HG03521 (cell line): Measurements from ENCODE around the gene ST7L.

ENCODE experiments used
- ATAC-seq: cut with Tn5 transposase; IDR thresholded peaks from one replicate; pipeline ENCODE4 v1.9.1; 2021; ENCODE audit warnings: mild to moderate bottlenecking, moderate library complexity; ENCODE audit not compliant: unreplicated experiment

ST7L gene

GRCh38 chr1:112517231-112517630 lies 101.7 kb downstream of the ST7L start:
- no peak for ATAC-seq

- ATAC-seq: no peak
These were observed 102.8 kb downstream of the ST7L start for GRCh38 chr1:112516141-112516540.

- ATAC-seq: no peak
These were observed 103.5 kb downstream of the ST7L start for GRCh38 chr1:112515311-112516009.

- no peak for ATAC-seq
These were observed 104.0 kb downstream of the ST7L start for GRCh38 chr1:112514901-112515300.

- ATAC-seq: no peak
These were observed 105.7 kb downstream of the ST7L start for GRCh38 chr1:112513112-112513870.

- ATAC-seq: no peak
These were observed 107.0 kb downstream of the ST7L start for GRCh38 chr1:112511897-112512296.

- no peak for ATAC-seq
These were observed 108.6 kb downstream of the ST7L start for GRCh38 chr1:112510340-112510739.

- no peak for ATAC-seq
These were observed 109.2 kb downstream of the ST7L start for GRCh38 chr1:112509660-112510178.

GRCh38 chr1:112509005-112509659 lies 109.8 kb downstream of the ST7L start:
- no peak for ATAC-seq

- ATAC-seq: no peak
These were observed 110.5 kb downstream of the ST7L start, which contains the start of gene WNT2B for GRCh38 chr1:112508278-112509004. Gene WNT2B (plus strand): TSS chr1:112508965. CDS start chr1:112509263, 298 bp downstream.

- ATAC-seq: no peak
These were observed 111.0 kb downstream of the ST7L start for GRCh38 chr1:112507921-112508277.

GRCh38 chr1:112507336-112507735 lies 111.6 kb downstream of the ST7L start:
- ATAC-seq: no peak

- ATAC-seq: no peak
These were observed 112.2 kb downstream of the ST7L start for GRCh38 chr1:112506731-112507130.

GRCh38 chr1:112506306-112506705 lies 112.6 kb downstream of the ST7L start:
- ATAC-seq: no peak

GRCh38 chr1:112505878-112506277 lies 113.1 kb downstream of the ST7L start:
- no peak for ATAC-seq

GRCh38 chr1:112505400-112505785 lies 113.5 kb downstream of the ST7L start:
- no peak for ATAC-seq

GRCh38 chr1:112504661-112505399 lies 114.1 kb downstream of the ST7L start:
- ATAC-seq: no peak

- ATAC-seq: no peak
These were observed 114.8 kb downstream of the ST7L start for GRCh38 chr1:112504001-112504660.

GRCh38 chr1:112502826-112503225 lies 116.1 kb downstream of the ST7L start:
- ATAC-seq: no peak
